CD14-positive monocyte (primary cell): Measurements from ENCODE around the gene SYAP1. TPM values are rescaled to one million over a fixed set of nuclear protein-coding genes. Genes with fewer than 3 reads are reported as not detected.

Experiments
- DNase-seq, 3 donors: peaks; one replicate each; pipeline ENCODE4 v3.0.0-alpha.2; 2011 to 2022
- H2AFZ ChIP-seq: 2 replicates; pipeline ENCODE4 v1.6.0; 2012; ENCODE audit warnings: mild to moderate bottlenecking, low read depth, low read length, inconsistent platforms; ENCODE audit not compliant: insufficient read depth, poor library complexity, severe bottlenecking
- H3K27ac ChIP-seq, 2 donors: 1 replicate in 1 of 2; 2 replicates in 1 of 2; pipeline ENCODE4 v1.5.1; 2012 to 2013; ENCODE audit warnings: low read length in 2 of 2, control low read depth in 1 of 2, inconsistent platforms in 1 of 2, low read depth in 1 of 2, mild to moderate bottlenecking in 1 of 2
- H3K27me3 ChIP-seq, 2 donors: one replicate each; pipeline versions ENCODE4 v1.6.0 to v1.6.1; 2011 to 2013; ENCODE audit warnings: low read length in 2 of 2; ENCODE audit not compliant: control insufficient read depth in 2 of 2, insufficient read depth in 2 of 2
- H3K36me3 ChIP-seq, 2 donors: replicated peaks in 1 of 2; 1 replicate in 1 of 2; 2 replicates in 1 of 2; pipeline versions ENCODE4 v1.5.1 to v1.6.1; 2012 to 2013; ENCODE audit warnings: low read length in 2 of 2, control low read depth in 1 of 2, inconsistent platforms in 1 of 2, mild to moderate bottlenecking in 1 of 2; ENCODE audit not compliant: insufficient read depth in 2 of 2, control insufficient read depth in 1 of 2
- H3K4me1 ChIP-seq, 2 donors: 1 replicate in 1 of 2; 2 replicates in 1 of 2; pipeline versions ENCODE4 v1.5.1 to v1.6.1; 2012 to 2013; ENCODE audit warnings: low read length in 2 of 2, control low read depth in 1 of 2, inconsistent platforms in 1 of 2, mild to moderate bottlenecking in 1 of 2, moderate library complexity in 1 of 2; ENCODE audit not compliant: insufficient read depth in 2 of 2, control insufficient read depth in 1 of 2
- H3K4me2 ChIP-seq: replicated peaks from 2 replicates; pipeline ENCODE3; 2012; ENCODE audit warnings: low read length, moderate library complexity, mild to moderate bottlenecking; ENCODE audit not compliant: poor library complexity, severe bottlenecking; ENCODE audit errors: extremely low read depth
- H3K4me3 ChIP-seq, 3 experiments: fragments of 200-600 bp in 1 of 3; sonication (generic) in 1 of 3; replicated peaks in 1 of 3; 1 replicate in 2 of 3; 2 replicates in 1 of 3; pipeline ENCODE4 v1.5.1; 2011 to 2013; ENCODE audit warnings: low read length in 3 of 3, mild to moderate bottlenecking in 3 of 3, control low read depth in 2 of 3, low read depth in 2 of 3, inconsistent platforms in 1 of 3, moderate library complexity in 1 of 3
- H3K79me2 ChIP-seq: 2 replicates; pipeline ENCODE4 v1.6.0; 2012; ENCODE audit warnings: mild to moderate bottlenecking, control low read depth, inconsistent platforms, low read length, moderate library complexity; ENCODE audit not compliant: insufficient read depth
- H3K9ac ChIP-seq: 2 replicates; pipeline ENCODE4 v1.6.0; 2017; ENCODE audit warnings: low read length, mild to moderate bottlenecking; ENCODE audit not compliant: insufficient read depth, poor library complexity, severe bottlenecking
- H3K9me3 ChIP-seq, 2 donors: replicated peaks in 1 of 2; 1 replicate in 1 of 2; 2 replicates in 1 of 2; pipeline versions ENCODE4 v1.5.1 to v1.6.1; 2012 to 2013; ENCODE audit warnings: low read length in 2 of 2, control low read depth in 1 of 2; ENCODE audit not compliant: control insufficient read depth in 1 of 2, insufficient read depth in 1 of 2
- H4K20me1 ChIP-seq: 2 replicates; pipeline ENCODE4 v1.6.0; 2012; ENCODE audit warnings: mild to moderate bottlenecking, low read length, control low read depth, moderate library complexity; ENCODE audit not compliant: insufficient read depth
- H3K27ac Mint-ChIP-seq, 7 donors: one replicate each; pipeline ENCODE4 v1.8.0; 2020; ENCODE audit warnings: mild to moderate bottlenecking in 7 of 7, mixed read lengths in 7 of 7, moderate library complexity in 6 of 7, inconsistent platforms in 2 of 7
- H3K27me3 Mint-ChIP-seq, 3 donors: one replicate each; pipeline ENCODE4 v1.8.0; 2021 to 2022; ENCODE audit warnings: low read depth in 3 of 3, mild to moderate bottlenecking in 3 of 3, mixed read lengths in 3 of 3, moderate library complexity in 3 of 3, inconsistent platforms in 1 of 3
- H3K36me3 Mint-ChIP-seq, 2 donors: one replicate each; pipeline ENCODE4 v1.8.0; 2020; ENCODE audit warnings: mixed read lengths in 2 of 2, inconsistent platforms in 1 of 2, mild to moderate bottlenecking in 1 of 2
- H3K4me1 Mint-ChIP-seq: one replicate; pipeline ENCODE4 v1.8.0; 2020; ENCODE audit warnings: mild to moderate bottlenecking, mixed read lengths
- H3K4me3 Mint-ChIP-seq, 2 donors: one replicate each; pipeline ENCODE4 v1.8.0; 2020; ENCODE audit warnings: mild to moderate bottlenecking in 2 of 2, mixed read lengths in 2 of 2, moderate library complexity in 1 of 2
- H3K9me3 Mint-ChIP-seq, 7 donors: one replicate each; pipeline ENCODE4 v1.8.0; 2020 to 2022; ENCODE audit warnings: mixed read lengths in 7 of 7, mild to moderate bottlenecking in 6 of 7, moderate library complexity in 6 of 7, inconsistent platforms in 2 of 7
- whole genome bisulfite sequencing: methylation state at CpG from one replicate; pipeline ENCODE4 v1.1.5; 2013; ENCODE audit warnings: missing lambda C conversion rate; ENCODE audit not compliant: insufficient coverage; 5-methylcytosine and 5-hydroxymethylcytosine counted together
- intact Hi-C, 2 donors: fragments of 100-400 bp; cut with micrococcal nuclease; formaldehyde crosslinking; loops; one replicate each; pipeline versions ENCODE4 v1.15.0 to v1.15.1; 2023
- polyA plus RNA-seq, 3 donors: library from polyadenylated mRNA; depleted of rRNA in 1 of 3; unstranded in 2 of 3; stranded (reverse) in 1 of 3; fragments of 300-500 nt in 2 of 3; fragments of >200 nt in 1 of 3; fragmentation: Illumina TruSeq in 2 of 3; gene quantifications; 1 replicate in 2 of 3; 2 replicates in 1 of 3; pipeline ENCODE4 v1.2.3, GENCODE V29; 2012 to 2021
- TF ChIP-seq, protein P1 (sequence below): fragments of 200-600 bp; IDR thresholded peaks from one replicate; pipeline ENCODE4 v1.8.0; 2022; ENCODE audit warnings: antibody characterized with exemption, mild to moderate bottlenecking

SYAP1 gene
- polyA plus RNA-seq, 3 donors = 4.2 to 9.0 (median 7.1) TPM

- Histone ChIP-seq H2AFZ (no peak overlapping the region), H3K9me3 (no peaks in the 10 kb centered on the region), H3K4me1 (no peaks in the 10 kb centered on the region), H4K20me1 (no peaks in the 10 kb centered on the region), H3K36me3 (peaks cover 42 to 77% of the 10 kb centered on the region in 2 donors), H3K27me3 (no peaks in the 10 kb centered on the region), H3K4me3 (no peak overlapping the region), H3K79me2 (no peaks in the 10 kb centered on the region), H3K9ac (no peak overlapping the region), H3K27ac (no peak overlapping the region), H3K4me2 (no peak overlapping the region)
- intact Hi-C loops = no loop called here
- H3K9me3 Mint-ChIP-seq = no peaks in the 10 kb centered on the region
- peak overlapping the region in 1 of 7 donors; percentile 19 for H3K27ac Mint-ChIP-seq
- WGBS = 100% methylated on average over 3 of the region's 5 CpGs
- TF ChIP-seq, protein P1, sequence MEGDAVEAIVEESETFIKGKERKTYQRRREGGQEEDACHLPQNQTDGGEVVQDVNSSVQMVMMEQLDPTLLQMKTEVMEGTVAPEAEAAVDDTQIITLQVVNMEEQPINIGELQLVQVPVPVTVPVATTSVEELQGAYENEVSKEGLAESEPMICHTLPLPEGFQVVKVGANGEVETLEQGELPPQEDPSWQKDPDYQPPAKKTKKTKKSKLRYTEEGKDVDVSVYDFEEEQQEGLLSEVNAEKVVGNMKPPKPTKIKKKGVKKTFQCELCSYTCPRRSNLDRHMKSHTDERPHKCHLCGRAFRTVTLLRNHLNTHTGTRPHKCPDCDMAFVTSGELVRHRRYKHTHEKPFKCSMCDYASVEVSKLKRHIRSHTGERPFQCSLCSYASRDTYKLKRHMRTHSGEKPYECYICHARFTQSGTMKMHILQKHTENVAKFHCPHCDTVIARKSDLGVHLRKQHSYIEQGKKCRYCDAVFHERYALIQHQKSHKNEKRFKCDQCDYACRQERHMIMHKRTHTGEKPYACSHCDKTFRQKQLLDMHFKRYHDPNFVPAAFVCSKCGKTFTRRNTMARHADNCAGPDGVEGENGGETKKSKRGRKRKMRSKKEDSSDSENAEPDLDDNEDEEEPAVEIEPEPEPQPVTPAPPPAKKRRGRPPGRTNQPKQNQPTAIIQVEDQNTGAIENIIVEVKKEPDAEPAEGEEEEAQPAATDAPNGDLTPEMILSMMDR = no peak
- no peak for DNase-seq
- H3K4me1 Mint-ChIP-seq = peaks cover 3% of the 10 kb centered on the region
- no peak overlapping the region for H3K4me3 Mint-ChIP-seq
- H3K27me3 Mint-ChIP-seq = peaks cover 0 to 20% (median 0%) of the 10 kb centered on the region in 3 donors
- peaks cover 43 to 74% of the 10 kb centered on the region in 2 donors for H3K36me3 Mint-ChIP-seq
Observed at GRCh38 chrX:16745102-16745501, 25.7 kb downstream of the SYAP1 start.

- H3K27me3 Mint-ChIP-seq = peaks cover 0 to 20% (median 0%) of the 10 kb centered on the region in 3 donors
- Histone ChIP-seq H3K9me3 (no peaks in the 10 kb centered on the region), H3K9ac (no peak overlapping the region), H3K4me2 (no peak overlapping the region), H3K79me2 (no peaks in the 10 kb centered on the region), H3K36me3 (peaks cover 46 to 82% of the 10 kb centered on the region in 2 donors), H2AFZ (no peak overlapping the region), H3K27me3 (no peaks in the 10 kb centered on the region), H3K27ac (no peak overlapping the region), H3K4me1 (no peaks in the 10 kb centered on the region), H3K4me3 (no peak overlapping the region), H4K20me1 (no peaks in the 10 kb centered on the region)
- no peak overlapping the region for H3K4me3 Mint-ChIP-seq
- no peak overlapping the region for H3K27ac Mint-ChIP-seq
- intact Hi-C loops = no loop called here
- H3K9me3 Mint-ChIP-seq = no peaks in the 10 kb centered on the region
- no peak for DNase-seq
- H3K36me3 Mint-ChIP-seq = peaks cover 41 to 74% of the 10 kb centered on the region in 2 donors
- 100% methylated on average over 1 of the region's 5 CpGs for WGBS
- TF ChIP-seq, protein P1 = no peak
- H3K4me1 Mint-ChIP-seq = peaks cover under 1% of the 10 kb centered on the region
Observed at GRCh38 chrX:16745659-16746058, 26.2 kb downstream of the SYAP1 start.
